Fibroblast of lung (primary cell): ENCODE results near the gene ADAMTS10. TPM values are rescaled to one million over a fixed set of nuclear protein-coding genes. Genes with fewer than 3 reads are reported as not detected.

ENCODE experiments used
- DNase-seq, 2 donors: peaks; one replicate each; pipeline versions ENCODE4 v3.0.0 to v3.0.0-alpha.2; 2010; ENCODE audit warnings: low read depth in 2 of 2
- H2AFZ ChIP-seq: 2 replicates; pipeline ENCODE4 v1.5.1; 2012; ENCODE audit warnings: low read length, control low read depth, inconsistent platforms
- H3K27ac ChIP-seq: 2 replicates; pipeline ENCODE4 v1.5.1; 2011; ENCODE audit warnings: low read length, control low read depth; ENCODE audit not compliant: insufficient read depth
- H3K27me3 ChIP-seq: 2 replicates; pipeline ENCODE4 v1.5.1; 2011; ENCODE audit warnings: mild to moderate bottlenecking, low read length; ENCODE audit not compliant: control insufficient read depth, insufficient read depth
- H3K36me3 ChIP-seq: 2 replicates; pipeline ENCODE4 v1.5.1; 2011; ENCODE audit warnings: low read length; ENCODE audit not compliant: control insufficient read depth, insufficient read depth
- H3K4me1 ChIP-seq: 2 replicates; pipeline ENCODE4 v1.5.1; 2011; ENCODE audit warnings: low read length; ENCODE audit not compliant: control insufficient read depth, insufficient read depth; ENCODE audit errors: extremely low read depth
- H3K4me2 ChIP-seq: 2 replicates; pipeline ENCODE4 v1.5.1; 2011; ENCODE audit warnings: low read length, control low read depth; ENCODE audit not compliant: insufficient read depth; ENCODE audit errors: extremely low read depth
- H3K4me3 ChIP-seq, 4 experiments: fragments of 200-600 bp in 1 of 4; sonication (generic) in 1 of 4; replicated peaks in 1 of 4; 2 replicates each; pipeline ENCODE4 v1.5.1; 2011 to 2016; ENCODE audit warnings: low read length in 4 of 4, low read depth in 3 of 4, mild to moderate bottlenecking in 3 of 4, control low read depth in 2 of 4, inconsistent platforms in 1 of 4, mixed read lengths in 1 of 4; ENCODE audit not compliant: insufficient read depth in 1 of 4; ENCODE audit errors: control extremely low read depth in 1 of 4
- H3K79me2 ChIP-seq: 2 replicates; pipeline ENCODE4 v1.5.1; 2012; ENCODE audit warnings: mild to moderate bottlenecking, low read length, inconsistent platforms; ENCODE audit not compliant: control insufficient read depth, insufficient read depth
- H3K9ac ChIP-seq: 2 replicates; pipeline ENCODE4 v1.5.1; 2011; ENCODE audit warnings: mild to moderate bottlenecking, low read length, control low read depth; ENCODE audit not compliant: insufficient read depth
- H3K9me3 ChIP-seq: 2 replicates; pipeline ENCODE4 v1.5.1; 2012; ENCODE audit warnings: low read depth, low read length; ENCODE audit not compliant: control insufficient read depth, insufficient read depth
- H4K20me1 ChIP-seq: 2 replicates; pipeline ENCODE4 v1.5.1; 2011; ENCODE audit warnings: low read length; ENCODE audit not compliant: control insufficient read depth, insufficient read depth; ENCODE audit errors: extremely low read depth
- EZH2 ChIP-seq: IDR thresholded peaks from 2 replicates; pipeline ENCODE4 v1.5.1; 2012; ENCODE audit warnings: low read length, control low read depth, mild to moderate bottlenecking; ENCODE audit errors: missing control alignments
- polyA plus RNA-seq, 2 donors: library from polyadenylated mRNA; depleted of rRNA in 1 of 2; stranded (reverse) in 1 of 2; unstranded in 1 of 2; fragments of >200 nt; gene quantifications; 2 replicates each; pipeline ENCODE4 v1.2.1, GENCODE V29; 2011 to 2012; ENCODE audit warnings: missing spikeins in 1 of 2
- total RNA-seq: library from RNA; depleted of rRNA; stranded (reverse); fragments of >200 nt; gene quantifications from 2 replicates; pipeline ENCODE4 v1.2.1, GENCODE V29; 2014
- TF ChIP-seq, protein P1 (sequence below), 2 donors: IDR thresholded peaks in 1 of 2; conservative IDR thresholded peaks in 1 of 2; 1 replicate in 1 of 2; 2 replicates in 1 of 2; pipeline ENCODE4 v1.5.1; 2011 to 2012; ENCODE audit warnings: low read length in 2 of 2, control low read depth in 1 of 2, inconsistent platforms in 1 of 2, low read depth in 1 of 2, mild to moderate bottlenecking in 1 of 2

ADAMTS10 gene
- total and polyA plus RNA-seq, 2 donors (not counting 1 experiment from before 2014, with no cell fraction given): 2.0 to 11.2 TPM

DNA sequence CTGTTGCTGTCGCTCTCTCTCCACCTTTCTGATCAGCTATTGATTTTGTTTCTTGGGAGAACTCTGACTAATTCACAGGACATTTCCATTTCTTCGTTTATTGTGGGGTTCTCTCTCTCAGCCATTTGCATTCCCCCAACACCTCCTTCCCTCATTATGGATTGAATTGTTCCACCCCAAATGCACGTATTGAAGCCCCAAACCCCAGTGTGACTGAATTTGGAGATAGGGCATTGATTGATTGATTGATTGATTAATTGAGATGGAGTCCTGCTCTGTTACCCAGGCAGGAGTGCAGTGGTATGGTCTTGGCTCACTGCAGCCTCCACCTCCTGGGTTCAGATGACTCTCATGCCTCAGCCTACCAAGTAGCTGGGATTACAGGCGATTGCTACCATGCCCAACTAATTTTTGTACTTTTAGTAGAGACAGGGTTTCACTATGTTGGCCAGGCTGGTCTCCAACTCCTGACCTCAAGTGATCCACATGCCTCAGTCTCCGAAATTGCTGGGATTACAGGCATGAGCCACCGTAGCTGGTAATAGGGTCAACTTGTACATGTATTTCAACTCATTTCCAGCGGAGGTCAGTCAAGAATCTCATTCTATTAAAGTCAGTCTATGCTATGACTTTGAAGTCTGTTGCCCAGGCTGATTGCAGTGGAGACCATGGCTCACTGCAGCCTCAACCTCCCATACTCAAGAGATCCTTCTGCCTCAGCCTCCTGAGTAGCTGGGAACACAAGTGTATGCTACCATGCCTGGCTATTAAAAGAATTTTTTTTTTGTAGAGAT, 33.5 kb upstream of the ADAMTS10 start:
- Histone ChIP-seq H3K4me3 (no peak overlapping the region), H3K9ac (no peak overlapping the region), H3K36me3 (no peaks in the 10 kb centered on the region), H3K27me3 (no peaks in the 10 kb centered on the region), H3K27ac (no peak overlapping the region), H3K9me3 (no peaks in the 10 kb centered on the region), H4K20me1 (no peaks in the 10 kb centered on the region), H2AFZ (no peak overlapping the region), H3K4me2 (no peak overlapping the region), H3K79me2 (no peaks in the 10 kb centered on the region), H3K4me1 (no peaks in the 10 kb centered on the region)
- no peak for DNase-seq
- TF ChIP-seq EZH2: no peak
- TF ChIP-seq, protein P1, sequence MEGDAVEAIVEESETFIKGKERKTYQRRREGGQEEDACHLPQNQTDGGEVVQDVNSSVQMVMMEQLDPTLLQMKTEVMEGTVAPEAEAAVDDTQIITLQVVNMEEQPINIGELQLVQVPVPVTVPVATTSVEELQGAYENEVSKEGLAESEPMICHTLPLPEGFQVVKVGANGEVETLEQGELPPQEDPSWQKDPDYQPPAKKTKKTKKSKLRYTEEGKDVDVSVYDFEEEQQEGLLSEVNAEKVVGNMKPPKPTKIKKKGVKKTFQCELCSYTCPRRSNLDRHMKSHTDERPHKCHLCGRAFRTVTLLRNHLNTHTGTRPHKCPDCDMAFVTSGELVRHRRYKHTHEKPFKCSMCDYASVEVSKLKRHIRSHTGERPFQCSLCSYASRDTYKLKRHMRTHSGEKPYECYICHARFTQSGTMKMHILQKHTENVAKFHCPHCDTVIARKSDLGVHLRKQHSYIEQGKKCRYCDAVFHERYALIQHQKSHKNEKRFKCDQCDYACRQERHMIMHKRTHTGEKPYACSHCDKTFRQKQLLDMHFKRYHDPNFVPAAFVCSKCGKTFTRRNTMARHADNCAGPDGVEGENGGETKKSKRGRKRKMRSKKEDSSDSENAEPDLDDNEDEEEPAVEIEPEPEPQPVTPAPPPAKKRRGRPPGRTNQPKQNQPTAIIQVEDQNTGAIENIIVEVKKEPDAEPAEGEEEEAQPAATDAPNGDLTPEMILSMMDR (conservative IDR thresholded peaks at IDR 0.05 in 1 of 2, IDR thresholded peaks at IDR 0.05 in 1 of 2; ENCODE audit: low read depth in 1 of 2, low read length in 2 of 2): no peak

DNA sequence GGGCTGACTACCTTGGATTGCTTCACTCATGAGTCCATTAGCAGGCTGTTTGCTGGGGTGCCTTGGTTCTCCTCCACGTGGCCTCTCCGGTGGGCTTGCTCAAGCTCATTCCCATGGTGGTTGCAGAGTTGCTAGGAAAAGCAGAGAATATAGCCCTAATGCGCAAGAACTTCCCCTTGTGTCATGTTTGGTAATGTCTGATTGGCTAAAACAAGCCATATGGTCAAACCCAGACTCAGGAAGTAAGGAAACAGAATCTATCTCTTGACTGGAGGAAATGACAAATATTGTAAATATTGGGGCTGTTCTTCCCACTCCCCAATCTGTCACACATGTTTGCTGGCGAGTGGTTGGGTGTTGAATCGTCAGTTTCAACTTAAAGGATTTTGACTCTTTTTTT, 32.0 kb upstream of the ADAMTS10 start:
- no peak overlapping the region for H3K27ac ChIP-seq
- DNase-seq: no peak
- no peaks in the 10 kb centered on the region for H4K20me1 ChIP-seq
- H3K4me1 ChIP-seq: peaks cover 2% of the 10 kb centered on the region
- H3K9ac ChIP-seq: no peak overlapping the region
- no peaks in the 10 kb centered on the region for H3K79me2 ChIP-seq
- no peaks in the 10 kb centered on the region for H3K9me3 ChIP-seq
- H2AFZ ChIP-seq: no peak overlapping the region
- H3K4me2 ChIP-seq: no peak overlapping the region
- H3K27me3 ChIP-seq: no peaks in the 10 kb centered on the region
- no peak overlapping the region for H3K4me3 ChIP-seq
- no peaks in the 10 kb centered on the region for H3K36me3 ChIP-seq
- TF ChIP-seq, protein P1 (conservative IDR thresholded peaks at IDR 0.05 in 1 of 2, IDR thresholded peaks at IDR 0.05 in 1 of 2; ENCODE audit: low read depth in 1 of 2, low read length in 2 of 2): no peak
- TF ChIP-seq EZH2: no peak

DNA sequence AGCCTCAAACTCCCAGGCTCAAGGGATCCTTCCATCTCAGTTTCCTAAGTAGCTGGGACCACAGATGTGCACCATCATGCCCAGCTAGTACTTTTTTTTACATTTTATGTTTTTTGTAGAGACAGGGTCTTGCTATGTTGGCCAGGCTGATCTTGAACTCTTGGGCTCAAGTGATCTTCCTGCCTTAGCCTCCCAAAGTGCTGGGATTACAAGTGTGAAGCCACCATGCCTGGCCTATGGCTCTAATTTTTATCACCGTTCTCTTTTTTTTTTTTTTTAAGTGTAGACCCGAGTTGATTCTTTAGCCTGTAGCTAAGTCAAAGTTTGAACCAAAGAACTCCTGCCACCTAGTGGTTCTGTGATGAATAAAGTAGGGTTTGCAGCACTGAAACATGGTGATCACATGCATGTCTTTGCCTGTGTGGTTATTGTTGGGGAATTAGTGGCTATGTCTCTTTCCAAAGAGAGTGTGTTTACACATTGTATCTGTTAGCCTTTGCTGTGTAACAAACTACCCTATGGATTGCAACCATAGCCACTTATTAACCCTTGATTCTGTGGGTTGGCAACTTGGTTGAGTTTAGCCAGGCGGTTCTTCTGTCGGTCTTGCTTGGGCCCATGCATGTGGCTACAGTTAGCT, 31.5 kb upstream of the ADAMTS10 start:
- Histone ChIP-seq H3K27ac (no peak overlapping the region), H4K20me1 (no peaks in the 10 kb centered on the region), H3K79me2 (no peaks in the 10 kb centered on the region), H3K9ac (no peak overlapping the region), H3K4me1 (peaks cover 2% of the 10 kb centered on the region), H3K4me2 (no peak overlapping the region), H3K9me3 (no peaks in the 10 kb centered on the region), H3K4me3 (no peak overlapping the region), H2AFZ (no peak overlapping the region), H3K36me3 (no peaks in the 10 kb centered on the region), H3K27me3 (no peaks in the 10 kb centered on the region)
- peak; percentile 58 to 70 for DNase-seq
- TF ChIP-seq, protein P1 (conservative IDR thresholded peaks at IDR 0.05 in 1 of 2, IDR thresholded peaks at IDR 0.05 in 1 of 2; ENCODE audit: low read depth in 1 of 2, low read length in 2 of 2): peak; percentile 56 to 65
- no peak for TF ChIP-seq EZH2
